Activated naive CD4-positive, alpha-beta T cell treated with anti-CD3 and anti-CD28 coated beads, Interleukin-2, amount 50 U/mL, for 24 hours (primary cell): ENCODE data around the gene MPG.
A peak's percentile ranks its signal among the peaks of the same experiment; 100 is the strongest.

ENCODE experiments used
- H3K27ac Mint-ChIP-seq: one replicate; pipeline ENCODE4 v1.8.0; 2021; ENCODE audit warnings: mild to moderate bottlenecking, mixed read lengths
- H3K27me3 Mint-ChIP-seq: one replicate; pipeline ENCODE4 v1.8.0; 2021; ENCODE audit warnings: mixed read lengths
- H3K36me3 Mint-ChIP-seq: one replicate; pipeline ENCODE4 v1.8.0; 2021; ENCODE audit warnings: mixed read lengths
- H3K4me1 Mint-ChIP-seq: one replicate; pipeline ENCODE4 v1.8.0; 2021; ENCODE audit warnings: mixed read lengths
- H3K4me3 Mint-ChIP-seq: one replicate; pipeline ENCODE4 v1.8.0; 2021; ENCODE audit warnings: mild to moderate bottlenecking, mixed read lengths
- H3K9me3 Mint-ChIP-seq: one replicate; pipeline ENCODE4 v1.8.0; 2021; ENCODE audit warnings: mixed read lengths

The MPG gene

GRCh38 chr16:60929-61878, 16.8 kb upstream of the MPG start:
- Mint-ChIP-seq H3K27ac (no peak overlapping the region), H3K36me3 (no peaks in the 10 kb centered on the region), H3K27me3 (no peaks in the 10 kb centered on the region), H3K4me3 (no peak overlapping the region), H3K4me1 (peaks cover 3% of the 10 kb centered on the region), H3K9me3 (no peaks in the 10 kb centered on the region)

- no peaks in the 10 kb centered on the region for H3K36me3 Mint-ChIP-seq
- no peak overlapping the region for H3K4me3 Mint-ChIP-seq
- no peaks in the 10 kb centered on the region for H3K9me3 Mint-ChIP-seq
- H3K4me1 Mint-ChIP-seq: peaks cover 3% of the 10 kb centered on the region
- no peaks in the 10 kb centered on the region for H3K27me3 Mint-ChIP-seq
- no peak overlapping the region for H3K27ac Mint-ChIP-seq
Measured at GRCh38 chr16:61879-62281, 16.1 kb upstream of the MPG start.

- no peak overlapping the region for H3K4me3 Mint-ChIP-seq
- peaks cover 3% of the 10 kb centered on the region for H3K4me1 Mint-ChIP-seq
- H3K27ac Mint-ChIP-seq: no peak overlapping the region
- no peaks in the 10 kb centered on the region for H3K27me3 Mint-ChIP-seq
- no peaks in the 10 kb centered on the region for H3K36me3 Mint-ChIP-seq
- H3K9me3 Mint-ChIP-seq: no peaks in the 10 kb centered on the region
Measured at GRCh38 chr16:62283-62967, 15.6 kb upstream of the MPG start.

- H3K9me3 Mint-ChIP-seq: no peaks in the 10 kb centered on the region
- H3K27ac Mint-ChIP-seq: no peak overlapping the region
- peaks cover 3% of the 10 kb centered on the region for H3K4me1 Mint-ChIP-seq
- H3K4me3 Mint-ChIP-seq: no peak overlapping the region
- H3K36me3 Mint-ChIP-seq: no peaks in the 10 kb centered on the region
- no peaks in the 10 kb centered on the region for H3K27me3 Mint-ChIP-seq
Measured at GRCh38 chr16:62968-63391, 15.0 kb upstream of the MPG start.

- H3K27ac Mint-ChIP-seq: no peak overlapping the region
- H3K4me3 Mint-ChIP-seq: no peak overlapping the region
- H3K27me3 Mint-ChIP-seq: no peaks in the 10 kb centered on the region
Measured at GRCh38 chr16:63466-63865, 14.6 kb upstream of the MPG start.

GRCh38 chr16:63998-64913, 13.8 kb upstream of the MPG start:
- Mint-ChIP-seq H3K9me3 (no peaks in the 10 kb centered on the region), H3K4me3 (no peak overlapping the region), H3K27ac (no peak overlapping the region), H3K36me3 (no peaks in the 10 kb centered on the region), H3K27me3 (no peaks in the 10 kb centered on the region), H3K4me1 (peaks cover 3% of the 10 kb centered on the region)

More at GRCh38 chr16:63466-63865, 14.6 kb upstream of the MPG start:
- peaks cover 3% of the 10 kb centered on the region for H3K4me1 Mint-ChIP-seq
- no peaks in the 10 kb centered on the region for H3K36me3 Mint-ChIP-seq
- H3K9me3 Mint-ChIP-seq: no peaks in the 10 kb centered on the region

GRCh38 chr16:64914-65255, 13.1 kb upstream of the MPG start:
- Mint-ChIP-seq H3K4me1 (peaks cover 3% of the 10 kb centered on the region), H3K27ac (no peak overlapping the region), H3K4me3 (no peak overlapping the region), H3K9me3 (no peaks in the 10 kb centered on the region), H3K36me3 (no peaks in the 10 kb centered on the region), H3K27me3 (no peaks in the 10 kb centered on the region)

GRCh38 chr16:65745-66144, 12.3 kb upstream of the MPG start:
- Mint-ChIP-seq H3K27me3 (no peaks in the 10 kb centered on the region), H3K27ac (peak overlapping the region; percentile 46), H3K36me3 (no peaks in the 10 kb centered on the region), H3K9me3 (no peaks in the 10 kb centered on the region), H3K4me1 (peaks cover 3% of the 10 kb centered on the region), H3K4me3 (no peak overlapping the region)

GRCh38 chr16:66309-67182, 11.5 kb upstream of the MPG start:
- Mint-ChIP-seq H3K4me1 (peaks cover 3% of the 10 kb centered on the region), H3K9me3 (no peaks in the 10 kb centered on the region), H3K36me3 (no peaks in the 10 kb centered on the region), H3K27me3 (peaks cover 1% of the 10 kb centered on the region), H3K27ac (no peak overlapping the region), H3K4me3 (no peak overlapping the region)

GRCh38 chr16:67183-67791, 10.7 kb upstream of the MPG start:
- Mint-ChIP-seq H3K4me1 (peaks cover 3% of the 10 kb centered on the region), H3K36me3 (no peaks in the 10 kb centered on the region), H3K9me3 (no peaks in the 10 kb centered on the region), H3K4me3 (no peak overlapping the region), H3K27ac (no peak overlapping the region), H3K27me3 (peaks cover 1% of the 10 kb centered on the region)

- peaks cover 5% of the 10 kb centered on the region for H3K27me3 Mint-ChIP-seq
- H3K4me3 Mint-ChIP-seq: no peak overlapping the region
- no peak overlapping the region for H3K27ac Mint-ChIP-seq
Measured at GRCh38 chr16:67884-68789, 9.9 kb upstream of the MPG start.

GRCh38 chr16:69181-69580, 8.8 kb upstream of the MPG start:
- Mint-ChIP-seq H3K9me3 (no peaks in the 10 kb centered on the region), H3K4me3 (no peak overlapping the region), H3K27me3 (peaks cover 8% of the 10 kb centered on the region), H3K36me3 (peaks cover 2% of the 10 kb centered on the region), H3K4me1 (peaks cover 9% of the 10 kb centered on the region), H3K27ac (no peak overlapping the region)

More at GRCh38 chr16:67884-68789, 9.9 kb upstream of the MPG start:
- H3K4me1 Mint-ChIP-seq: peaks cover 8% of the 10 kb centered on the region
- H3K36me3 Mint-ChIP-seq: peaks cover 2% of the 10 kb centered on the region
- H3K9me3 Mint-ChIP-seq: no peaks in the 10 kb centered on the region

GRCh38 chr16:71210-71539, 6.8 kb upstream of the MPG start:
- Mint-ChIP-seq H3K27me3 (peaks cover 8% of the 10 kb centered on the region), H3K36me3 (peaks cover 2% of the 10 kb centered on the region), H3K9me3 (no peaks in the 10 kb centered on the region), H3K27ac (no peak overlapping the region), H3K4me3 (no peak overlapping the region), H3K4me1 (peaks cover 8% of the 10 kb centered on the region)
